GM21786 (cell line): ENCODE results near the gene TRIM44.

ENCODE experiments used
- ATAC-seq: cut with Tn5 transposase; IDR thresholded peaks from one replicate; pipeline ENCODE4 v1.9.1; 2021; ENCODE audit not compliant: unreplicated experiment

The TRIM44 gene

DNA sequence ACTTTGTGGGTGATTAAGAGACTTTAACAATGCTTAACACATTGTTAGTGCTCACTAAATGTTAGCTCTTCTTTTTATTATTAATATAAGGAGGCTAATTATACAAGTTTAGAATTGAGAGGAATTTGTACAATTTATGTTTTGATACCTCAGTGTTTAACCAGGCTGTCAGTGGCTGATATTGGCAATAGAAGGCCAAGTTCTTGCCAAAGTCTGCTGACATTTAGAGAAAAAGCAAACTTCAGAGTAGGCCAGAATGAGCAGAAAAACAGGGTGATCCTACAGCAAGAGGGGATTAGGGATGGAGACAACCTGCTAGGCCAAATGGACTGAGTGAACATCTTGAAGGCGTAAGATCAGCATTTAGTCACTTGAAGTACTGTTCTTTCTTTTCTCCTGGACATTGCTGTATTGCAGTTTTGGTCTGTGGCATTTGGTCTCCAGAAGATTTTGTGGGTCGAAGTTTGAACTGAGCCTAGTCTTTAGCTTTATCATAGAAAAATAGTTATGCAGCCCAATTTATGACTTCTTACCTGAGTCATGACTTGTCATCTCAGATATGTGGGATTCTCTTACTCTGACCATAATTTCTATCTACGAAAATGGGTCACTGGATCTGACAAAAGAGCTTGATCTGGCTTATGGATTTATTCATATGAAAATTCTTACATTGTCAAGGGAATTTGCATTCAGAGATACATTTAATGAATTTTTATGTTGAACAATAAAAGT is 9.0 kb downstream of the TRIM44 start:
- no peak for ATAC-seq

DNA sequence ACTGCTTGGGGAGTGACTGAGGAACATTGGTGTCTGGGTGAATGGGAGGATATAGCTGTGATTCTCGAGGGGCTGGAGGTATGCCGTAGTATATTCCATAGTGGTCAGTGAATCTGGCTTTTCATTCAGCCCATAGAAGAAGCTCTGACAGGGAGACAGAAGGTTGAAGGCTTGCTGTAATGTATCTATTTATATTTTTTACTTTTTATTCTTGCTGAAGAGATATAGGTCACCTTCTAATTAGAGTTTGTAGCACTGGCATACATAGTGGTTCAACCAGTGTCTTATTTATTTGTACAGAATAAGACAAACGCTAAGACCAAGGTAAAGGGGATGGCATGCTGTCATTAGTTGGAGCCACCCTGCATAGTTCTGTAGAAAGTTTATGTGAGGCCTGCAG is 10.0 kb downstream of the TRIM44 start:
- ATAC-seq: no peak

- ATAC-seq: peak; percentile 59
These were observed 13.5 kb downstream of the TRIM44 start for GRCh38 chr11:35675901-35676610.

DNA sequence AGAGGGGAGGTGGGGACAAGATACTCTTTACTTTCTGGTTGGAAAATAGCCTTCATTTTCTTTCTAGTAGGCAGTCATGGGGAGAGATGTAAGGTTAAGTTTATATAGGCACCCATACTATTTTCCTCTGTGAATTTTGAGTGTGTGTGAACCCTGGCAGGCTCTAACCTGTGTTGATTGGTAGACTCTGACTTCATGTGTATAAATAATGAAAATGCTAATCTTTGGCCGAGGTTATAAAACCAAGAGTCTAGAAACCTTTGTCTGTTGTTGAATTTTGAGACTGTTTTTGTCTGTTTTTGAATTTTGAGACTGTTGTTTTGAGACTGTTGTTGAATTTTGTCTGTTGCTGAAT is 14.0 kb downstream of the TRIM44 start:
- no peak for ATAC-seq

GRCh38 chr11:35677904-35678303 is 15.3 kb downstream of the TRIM44 start:
- ATAC-seq: no peak

DNA sequence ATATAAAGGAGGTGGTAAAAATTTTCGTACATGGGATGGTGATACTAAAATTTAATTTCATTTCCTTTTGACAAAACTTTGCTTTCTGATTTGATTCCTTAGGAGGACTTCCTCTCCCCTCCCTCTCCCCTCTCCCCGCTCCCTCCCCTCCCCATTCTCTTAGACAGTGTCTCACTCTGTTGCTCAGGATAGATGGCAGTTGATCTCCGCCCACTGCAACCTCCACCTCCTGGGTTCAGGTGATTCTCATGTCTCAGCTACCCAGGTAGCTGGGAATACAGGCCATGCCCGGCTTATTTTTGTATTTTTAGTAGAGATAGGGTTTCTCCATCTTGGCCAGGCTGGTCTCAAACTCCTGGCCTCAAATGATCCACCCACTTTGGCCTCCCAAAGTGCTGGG is 15.9 kb downstream of the TRIM44 start:
- ATAC-seq: no peak

DNA sequence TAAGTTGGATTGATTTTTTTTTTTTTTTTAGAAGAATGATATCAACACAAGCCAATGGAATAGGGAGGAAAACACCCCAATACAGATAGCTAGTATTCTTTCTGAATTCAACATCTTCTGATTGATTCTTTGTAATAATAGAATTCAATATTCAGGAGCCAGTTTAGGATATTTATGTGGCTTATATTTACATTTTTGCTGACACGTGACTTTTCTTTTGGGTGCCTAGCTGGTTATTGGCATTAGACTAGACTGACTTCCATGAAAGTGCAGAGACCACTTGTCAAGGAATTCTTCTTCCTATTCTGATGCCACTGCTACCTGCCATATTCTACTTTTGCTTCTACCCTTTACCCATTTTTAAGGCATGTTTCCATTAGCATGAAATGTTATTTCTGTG is 16.4 kb downstream of the TRIM44 start:
- ATAC-seq: no peak

DNA sequence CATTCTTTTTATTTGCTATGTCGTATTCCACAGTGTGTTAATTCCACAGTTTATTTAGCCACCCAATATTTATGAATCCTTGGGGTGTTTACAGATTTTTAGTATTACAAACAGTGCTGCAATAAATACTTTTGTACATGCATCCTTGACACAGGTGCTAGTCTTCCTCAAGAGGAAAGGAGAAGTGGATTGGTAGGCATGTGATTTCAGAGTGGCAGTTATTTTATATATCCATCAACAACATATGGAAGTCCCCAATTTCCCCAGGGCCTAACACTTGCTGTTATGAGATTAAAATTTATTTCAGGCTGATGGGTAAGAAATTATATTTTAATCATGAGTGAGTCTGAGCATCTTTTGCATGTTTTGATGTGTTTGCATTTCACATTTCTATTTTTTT is 17.9 kb downstream of the TRIM44 start:
- no peak for ATAC-seq

DNA sequence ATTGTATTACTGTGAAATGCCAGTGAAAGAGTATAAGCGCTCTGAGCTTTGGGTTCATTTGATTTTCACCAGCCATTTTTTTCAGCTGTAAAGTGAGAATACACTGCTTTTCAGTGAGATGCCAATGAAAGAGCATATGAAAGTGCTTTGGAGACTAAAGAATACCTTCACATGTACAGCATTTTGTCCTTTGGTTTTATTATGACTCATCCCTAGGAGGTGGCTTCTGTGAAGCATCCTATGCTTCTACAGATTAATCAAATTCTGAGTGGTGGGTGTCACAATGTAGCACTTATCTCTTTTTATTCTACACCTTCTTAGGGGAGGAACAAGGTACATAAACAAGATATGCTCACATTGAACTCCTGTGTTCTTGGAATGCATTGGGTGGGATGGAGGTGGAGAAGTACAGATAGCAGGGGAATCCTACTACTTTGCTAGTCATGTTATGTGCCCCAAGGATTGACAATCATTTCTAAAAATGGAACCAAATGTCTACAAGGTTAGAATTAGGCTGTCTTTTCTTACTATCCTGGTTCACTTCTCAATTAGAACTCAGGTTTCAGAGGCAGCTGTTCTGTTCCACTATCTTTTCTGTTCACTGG is 18.7 kb downstream of the TRIM44 start:
- ATAC-seq: no peak

DNA sequence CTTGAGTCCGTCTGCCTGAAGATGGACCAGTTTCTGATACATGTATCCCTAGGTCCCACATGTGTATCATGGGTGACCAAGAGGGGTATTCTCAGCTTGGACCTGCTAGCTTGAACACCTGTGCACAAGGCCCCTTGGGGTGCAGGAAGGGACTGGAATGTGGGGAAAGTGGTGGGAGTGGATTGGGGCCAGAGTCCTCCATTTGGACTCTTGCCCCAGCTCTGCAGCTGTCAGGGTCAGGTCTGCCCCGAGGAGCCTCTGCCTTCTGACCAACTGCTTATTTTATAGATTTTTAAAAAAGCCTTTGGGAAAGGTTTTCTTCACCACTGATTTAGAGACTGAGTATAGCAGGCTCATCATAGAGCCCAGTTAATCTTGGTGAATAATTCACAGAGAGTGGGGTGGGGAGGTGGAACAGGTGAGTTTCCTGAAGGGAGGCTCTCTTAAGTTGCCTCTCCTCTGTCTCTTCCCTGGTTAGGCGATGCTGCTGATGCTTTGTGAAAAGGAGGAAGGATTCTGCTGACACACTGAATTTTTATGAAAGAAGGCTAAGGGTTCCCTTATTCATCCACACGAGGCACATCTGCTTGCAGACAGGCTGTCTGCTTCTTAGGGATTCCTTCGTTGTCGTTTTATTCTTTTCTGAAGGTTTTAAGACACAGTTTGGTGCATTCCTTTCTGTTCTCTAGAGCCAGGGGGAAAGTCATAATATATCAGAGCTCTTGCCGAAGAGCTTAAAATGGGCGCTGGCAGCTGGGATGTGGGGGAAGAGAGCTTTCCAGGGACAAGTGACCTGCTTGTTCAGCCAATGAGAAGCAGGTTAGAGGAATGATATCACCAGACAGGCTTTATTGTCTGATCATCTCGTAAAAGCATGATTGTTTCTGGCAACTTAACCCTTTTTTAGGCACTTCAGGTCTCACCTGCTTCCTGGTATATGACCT is 19.9 kb downstream of the TRIM44 start:
- no peak for ATAC-seq

GRCh38 chr11:35683728-35684339 is 21.3 kb downstream of the TRIM44 start:
- peak; percentile 67 for ATAC-seq

DNA sequence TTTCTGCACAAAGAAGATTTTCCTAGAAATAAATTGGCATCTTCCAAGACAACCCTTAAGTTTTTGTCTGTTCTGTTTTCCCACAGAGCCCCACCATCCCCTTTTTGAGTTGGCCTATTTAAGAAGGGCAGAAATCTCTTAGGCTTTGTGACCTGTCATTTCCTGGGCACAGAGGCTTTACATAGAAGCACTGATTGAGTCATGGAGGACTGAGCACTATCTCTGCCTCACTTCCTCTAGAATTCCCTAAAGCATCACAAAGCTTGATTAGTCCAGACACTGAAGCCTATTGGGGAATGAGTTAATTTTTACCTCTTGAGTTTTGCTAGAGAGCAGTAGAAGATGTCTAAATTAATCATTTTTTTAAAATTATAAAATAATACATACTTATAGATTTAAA is 25.4 kb downstream of the TRIM44 start:
- ATAC-seq: no peak

DNA sequence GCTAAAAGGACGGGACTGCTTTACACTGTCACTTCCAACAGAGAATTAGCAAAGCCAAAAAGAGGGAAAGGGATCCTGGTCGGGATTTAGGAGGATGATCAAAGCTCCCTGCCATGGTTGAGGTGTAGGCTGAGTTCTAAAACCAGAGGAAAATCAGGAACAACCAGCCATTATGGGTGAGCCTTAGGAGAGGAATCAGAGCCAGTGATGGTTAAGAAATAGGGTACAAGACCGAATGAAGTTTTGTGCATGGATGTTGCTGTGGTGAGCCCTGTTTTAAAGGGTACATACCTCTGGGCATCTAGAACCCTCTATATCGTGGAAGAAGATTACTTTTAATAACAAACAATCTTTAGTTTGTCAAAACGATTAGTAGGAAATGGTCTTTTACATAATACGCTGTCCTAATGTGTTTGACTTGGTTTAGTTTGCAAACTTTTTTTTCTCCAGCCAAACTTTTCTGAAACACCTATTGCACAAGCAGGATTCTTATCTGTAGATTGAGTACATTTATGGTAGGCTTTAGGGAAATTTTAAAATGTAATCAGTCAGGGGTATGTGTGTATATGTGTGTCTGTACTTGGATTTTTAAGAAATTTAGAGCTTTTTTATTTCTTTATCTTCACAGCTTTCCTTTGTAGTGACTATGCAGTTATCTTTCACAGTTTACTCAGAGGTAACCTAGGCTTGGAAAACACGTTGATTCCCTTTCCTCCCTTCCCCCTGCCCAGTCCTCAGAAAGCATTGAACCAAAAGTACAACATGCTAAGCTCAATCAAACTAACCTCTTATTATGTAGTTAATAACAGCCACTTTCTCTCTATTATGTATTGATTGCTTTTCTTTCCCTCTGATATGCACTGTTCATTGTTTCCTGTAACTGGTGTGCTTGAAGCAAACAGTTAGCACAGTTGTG is 26.8 kb downstream of the TRIM44 start:
- no peak for ATAC-seq

DNA sequence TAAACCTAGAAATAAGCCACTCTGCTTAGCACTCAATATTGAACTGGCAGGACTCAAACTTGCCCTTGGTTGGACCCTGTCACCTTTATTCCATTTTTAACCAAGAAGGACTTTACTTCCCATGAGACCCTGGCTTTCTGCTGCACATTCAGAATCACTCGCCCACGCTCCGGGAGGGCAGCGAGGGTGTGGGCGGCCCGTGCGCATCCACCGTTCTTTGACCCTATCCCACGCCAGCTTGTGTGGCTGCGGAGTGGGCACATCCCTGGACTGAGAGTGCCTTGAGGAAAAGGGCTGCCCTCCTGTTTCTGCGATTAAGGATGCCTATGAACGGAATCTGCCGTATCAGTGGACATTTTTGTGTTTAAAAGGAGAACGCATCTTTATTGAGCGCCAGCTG is 39.6 kb downstream of the TRIM44 start:
- ATAC-seq: no peak

GRCh38 chr11:35709376-35709775 is 46.8 kb downstream of the TRIM44 start:
- ATAC-seq: no peak

- no peak for ATAC-seq
These were observed 48.8 kb downstream of the TRIM44 start for GRCh38 chr11:35711173-35711910.

GRCh38 chr11:35711924-35712323 is 49.3 kb downstream of the TRIM44 start:
- no peak for ATAC-seq

GRCh38 chr11:35712533-35712932 is 50.0 kb downstream of the TRIM44 start:
- ATAC-seq: no peak
